GM12801 (cell line): Measurements from ENCODE around the gene TNS1.

Source experiments
- CTCF ChIP-seq: IDR thresholded peaks from one replicate; pipeline ENCODE4 v1.5.1; 2011; ENCODE audit warnings: control low read depth; ENCODE audit not compliant: insufficient read length; ENCODE audit errors: extremely low read depth

Gene TNS1

GRCh38 chr2:217854684-217855420, 147.9 kb downstream of the TNS1 start:
- TF ChIP-seq CTCF: no peak

DNA sequence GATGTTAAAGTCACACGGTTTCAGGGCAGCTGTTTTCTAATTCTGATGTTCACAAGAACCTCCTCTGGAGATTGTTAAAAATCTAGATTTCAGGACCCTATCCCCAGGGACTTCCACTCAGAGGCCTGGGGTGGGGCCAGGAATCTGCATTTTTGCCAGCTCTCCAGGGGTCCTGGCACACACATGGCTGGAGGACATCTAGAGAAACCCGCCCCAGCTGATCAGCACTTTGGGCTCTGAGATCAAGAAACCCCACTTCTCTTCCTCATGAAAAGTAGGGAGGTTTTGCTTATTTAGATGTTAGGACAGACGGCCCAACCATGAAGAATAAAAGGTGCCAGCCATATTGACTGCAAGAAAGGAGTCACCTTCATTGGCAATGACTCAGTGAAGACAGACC, 148.8 kb downstream of the TNS1 start:
- no peak for TF ChIP-seq CTCF

DNA sequence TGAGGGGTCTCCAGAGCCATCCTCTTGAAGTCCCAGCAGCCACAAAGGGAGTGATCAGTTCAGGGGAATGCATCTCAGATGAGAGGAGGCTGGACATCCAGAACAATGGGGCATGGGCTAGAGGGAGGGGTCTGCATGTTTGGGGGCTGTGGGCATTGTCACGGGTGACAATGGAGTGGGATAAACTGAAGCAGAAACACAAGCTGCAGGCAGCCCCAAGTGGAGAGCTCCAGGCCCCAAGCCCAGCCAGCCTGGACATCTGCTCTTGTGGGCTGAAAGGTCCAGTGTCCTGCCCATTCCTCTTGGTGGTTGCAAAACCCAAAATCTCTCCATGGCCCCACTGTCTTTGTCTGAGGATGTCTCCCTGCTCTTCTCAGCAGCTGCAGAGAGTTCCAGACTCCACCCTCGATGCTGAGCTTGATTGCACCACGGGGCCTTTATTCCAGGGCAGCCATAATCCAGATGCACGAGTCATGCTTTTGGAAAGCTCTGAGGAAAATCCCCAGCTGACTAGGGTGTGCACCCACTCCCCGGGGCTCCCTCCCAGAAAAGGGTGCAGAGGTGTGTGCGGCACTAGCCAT, 149.4 kb downstream of the TNS1 start:
- no peak for TF ChIP-seq CTCF

GRCh38 chr2:217852555-217853211, 150.1 kb downstream of the TNS1 start:
- TF ChIP-seq CTCF: no peak

GRCh38 chr2:217851191-217852020, 151.4 kb downstream of the TNS1 start:
- TF ChIP-seq CTCF: no peak

GRCh38 chr2:217849154-217849975, 153.4 kb downstream of the TNS1 start:
- TF ChIP-seq CTCF: no peak
